Measurements from ENCODE around the gene PKNOX2. TPM values are rescaled to one million over a fixed set of nuclear protein-coding genes. Genes with fewer than 3 reads are reported as not detected.
A peak's percentile ranks its signal among the peaks of the same experiment; 100 is the strongest.

PKNOX2 gene
- total and polyA plus RNA-seq, 2 of the 4 experiments (the other 2 are of a cell fraction): 0.72 to 2.3 TPM

- Histone ChIP-seq H2BK120ac (ENCODE audit: low read depth, low read length) (no peak overlapping the region), H4K91ac (ENCODE audit: insufficient read depth, low read depth, low read length) (no peak overlapping the region), H2BK15ac (ENCODE audit: low read depth, low read length) (no peak overlapping the region), H2BK5ac (ENCODE audit: low read depth, low read length, poor library complexity, severe bottlenecking) (no peak overlapping the region), H3K36me3 (ENCODE audit: control insufficient read depth, insufficient read depth, low read length) (no peaks in the 10 kb centered on the region), H3K79me1 (ENCODE audit: low read depth in 1 of 2, low read length in 2 of 2) (no peaks in the 10 kb centered on the region), H3K4ac (ENCODE audit: low read depth, low read length) (no peak overlapping the region), H4K20me1 (ENCODE audit: insufficient read depth, low read length) (no peaks in the 10 kb centered on the region), H3K4me2 (ENCODE audit: low read depth, low read length) (no peak overlapping the region), H3K27me3 (ENCODE audit: control insufficient read depth, insufficient read depth, low read length) (no peaks in the 10 kb centered on the region; the same call in 1 of the 2 replicates), H2AK9ac (replicated peaks; ENCODE audit: low read depth, low read length, poor library complexity) (no peak overlapping the region), H3K9me1 (ENCODE audit: insufficient read depth, low read length) (no peaks in the 10 kb centered on the region; the same call in 1 of the 2 replicates), H3K9ac (ENCODE audit: low read depth, low read length) (no peak overlapping the region), H3K4me1 (ENCODE audit: control insufficient read depth, insufficient read depth, low read length) (peaks cover 4% of the 10 kb centered on the region; the same call in 1 of the 2 replicates), H3K4me3 (ENCODE audit: insufficient read depth, low read depth, low read length) (no peak overlapping the region), H3K9me3 (ENCODE audit: control insufficient read depth, insufficient read depth, low read length) (no peaks in the 10 kb centered on the region), H4K8ac (ENCODE audit: low read depth in 2 of 2, low read length in 2 of 2) (no peak overlapping the region), H3K56ac (ENCODE audit: extremely low read depth, insufficient read depth, low read length) (no peak overlapping the region), H2BK20ac (ENCODE audit: low read depth, low read length) (no peak overlapping the region), H3K14ac (replicated peaks; ENCODE audit: low read depth, low read length) (no peak overlapping the region), H2AK5ac (ENCODE audit: low read depth, low read length) (peak overlapping the region; percentile 48; the same call in 1 of the 2 replicates), H3K18ac (ENCODE audit: low read depth, low read length) (no peak overlapping the region), H3K27ac (ENCODE audit: insufficient read depth, low read length) (no peak overlapping the region), H2AFZ (replicated peaks; ENCODE audit: low read length, poor library complexity) (no peak overlapping the region), H4K5ac (ENCODE audit: low read depth, low read length) (no peak overlapping the region), H3K23ac (ENCODE audit: low read depth, low read length) (no peak overlapping the region)
- WGBS, 2 experiments (ENCODE audit: extremely low coverage in 2 of 2, insufficient read length in 1 of 2): no CpG with 5 or more reads among the region's 3 CpGs
- intact Hi-C loops (cut with micrococcal nuclease): no loop called here
- ChIA-PET CTCF (interaction anchor here (1.0 to 1.1 kb wide), 2 partner anchors 16 to 136 kb away, joined by 3 read pairs; partner anchors contain the start of gene PKNOX2), POLR2A (ENCODE audit: unreplicated experiment) (no interaction called here)
- peak; percentile 9; the same call in 1 of the 2 replicates for ATAC-seq (ENCODE audit: low read depth)
- TF ChIP-seq CEBPB (IDR thresholded peaks at IDR 0.05; ENCODE audit: low read depth, low read length) (no peak), NFE2L2 (IDR thresholded peaks at IDR 0.05; ENCODE audit: low read depth, low read length) (no peak), SMC3 (IDR thresholded peaks at IDR 0.05; ENCODE audit: low read depth, low read length) (no peak), BHLHE40 (IDR thresholded peaks at IDR 0.05; ENCODE audit: low read depth, low read length) (no peak), MXI1 (IDR thresholded peaks at IDR 0.05; ENCODE audit: borderline replicate concordance, low read depth, low read length) (no peak), MAZ (IDR thresholded peaks at IDR 0.05; ENCODE audit: borderline replicate concordance, low read depth, low read length) (no peak), FOS (IDR thresholded peaks at IDR 0.05; ENCODE audit: low read depth, low read length) (no peak), RFX5 (IDR thresholded peaks at IDR 0.05; ENCODE audit: low read depth, low read length) (no peak), CTCF (conservative IDR thresholded peaks at IDR 0.05; ENCODE audit: low read depth, low read length) (no peak), RCOR1 (IDR thresholded peaks at IDR 0.05; ENCODE audit: insufficient replicate concordance, low read length) (no peak), USF2 (IDR thresholded peaks at IDR 0.05; ENCODE audit: low read depth, low read length) (no peak)
- in situ Hi-C loops (cut with MboI; ENCODE audit: low sequenced_read_pairs): no loop called here
- dilution Hi-C loops (cut with HindIII; ENCODE audit: low sequenced_read_pairs, unreplicated experiment): no loop called here
- no peak for DNase-seq
- no TSS peak for BruUV-seq (replicated peaks)
Measured at GRCh38 chr11:125301346-125301745, 136.8 kb downstream of the PKNOX2 start.

All from IMR-90 (cell line).